ENCODE measurements around the gene ASB1. TPM values are rescaled to one million over a fixed set of nuclear protein-coding genes. Genes with fewer than 3 reads are reported as not detected.
A peak's percentile ranks its signal among the peaks of the same experiment; 100 is the strongest.

ASB1 gene
- total and polyA plus RNA-seq, 2 of the 13 experiments (the other 11 are each of a cell fraction or from before 2014, with no cell fraction given) = 48.6 to 49.2 TPM

GRCh38 chr2:238441262-238442114, 14.8 kb downstream of the ASB1 start (continued):
- TF ChIP-seq ZNF354B (CRISPR knock-in tag; IDR thresholded peaks at IDR 0.05) = no peak
- peak; percentile 96 for TF ChIP-seq ZBTB7A (CRISPR knock-in tag; IDR thresholded peaks at IDR 0.05)
- no peak; the same call in 1 of the 2 replicates for TF ChIP-seq ARNT2 (CRISPR knock-in tag; IDR thresholded peaks at IDR 0.05; ENCODE audit: low read depth)
- TF ChIP-seq ZNF761 (CRISPR knock-in tag; conservative IDR thresholded peaks at IDR 0.05) = peak; percentile 75; the same call in 1 of the 2 replicates
- no peak for TF ChIP-seq HNRNPLL (IDR thresholded peaks at IDR 0.05; ENCODE audit: low read depth, low read length, poor library complexity, severe bottlenecking)
- TF ChIP-seq ZSCAN12 (CRISPR knock-in tag; IDR thresholded peaks at IDR 0.05) = no peak
- peak; percentile 58; the same call in 1 of the 2 replicates for TF ChIP-seq ZNF543 (CRISPR knock-in tag; IDR thresholded peaks at IDR 0.05)
- TF ChIP-seq ZNF275 (CRISPR knock-in tag; IDR thresholded peaks at IDR 0.05; ENCODE audit: borderline replicate concordance) = 0 out of 2 replicates have a peak, but pooled peaks have one; percentile 80
- no peak for TF ChIP-seq STAT6 (CRISPR knock-in tag; IDR thresholded peaks at IDR 0.05; ENCODE audit: borderline replicate concordance)
- no peak for TF ChIP-seq SMARCE1 (IDR thresholded peaks at IDR 0.05; ENCODE audit: borderline replicate concordance)
- TF ChIP-seq HDAC6 (IDR thresholded peaks at IDR 0.05; ENCODE audit: low read depth, low read length) = no peak
- TF ChIP-seq HMG20B (CRISPR knock-in tag; conservative IDR thresholded peaks at IDR 0.05) = 0 out of 2 replicates have a peak, but pooled peaks have one; percentile 22
- TF ChIP-seq PPARG (CRISPR knock-in tag; conservative IDR thresholded peaks at IDR 0.05) = peak; percentile 86
- no peak for TF ChIP-seq MAFK (conservative IDR thresholded peaks at IDR 0.05 in 1 of 2, IDR thresholded peaks at IDR 0.05 in 1 of 2; ENCODE audit: low read length in 2 of 2)
- no peak for TF ChIP-seq NFKBIZ (CRISPR knock-in tag; IDR thresholded peaks at IDR 0.05)
- TF ChIP-seq ZNF432 (CRISPR knock-in tag; IDR thresholded peaks at IDR 0.05; ENCODE audit: borderline replicate concordance) = no peak
- TF ChIP-seq DMTF1 (CRISPR knock-in tag; IDR thresholded peaks at IDR 0.05) = no peak
- no peak for TF ChIP-seq FIP1L1 (IDR thresholded peaks at IDR 0.05; ENCODE audit: borderline replicate concordance, insufficient read depth, low read depth, low read length)
- TF ChIP-seq ZNF503 (CRISPR knock-in tag; IDR thresholded peaks at IDR 0.05) = peak; percentile 65; the same call in 1 of the 2 replicates
- no peak for TF ChIP-seq ZNF446 (CRISPR knock-in tag; IDR thresholded peaks at IDR 0.05)

Data from HepG2 (cell line).